ENCODE results near the gene OR4K1.

DNA sequence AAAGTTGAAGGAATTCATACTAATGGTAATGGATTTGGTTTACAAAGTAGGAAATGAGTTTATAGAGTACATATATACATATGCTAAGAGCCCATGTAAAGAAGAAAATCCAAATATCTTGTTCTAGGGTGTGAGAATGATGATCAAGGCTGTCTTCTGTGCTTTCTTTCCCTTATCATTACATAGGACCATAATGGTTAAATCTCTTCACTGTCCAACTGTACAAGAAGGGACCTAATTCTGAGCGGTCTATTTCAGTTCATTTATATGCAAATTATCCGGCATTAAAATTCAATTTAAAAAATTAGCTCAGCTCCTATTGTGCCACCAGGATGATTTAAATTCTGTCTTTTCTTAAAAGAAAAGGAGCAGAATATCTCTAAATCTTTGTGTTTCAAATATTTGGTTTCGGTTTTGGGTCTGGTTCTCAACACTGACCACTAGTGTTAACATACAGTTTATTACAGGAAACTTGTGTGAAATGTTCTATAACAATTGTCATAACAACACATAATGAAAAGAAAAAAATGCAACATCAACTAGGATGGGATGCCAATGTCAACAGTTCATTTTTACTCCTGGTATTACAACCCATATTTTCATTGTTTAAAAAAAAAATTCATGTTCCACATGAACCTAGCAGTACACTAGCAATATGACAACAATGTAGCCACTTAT lies 16.8 kb downstream of the OR4K1 start:
- no peak for TF ChIP-seq POLR2A (IDR thresholded peaks at IDR 0.05)
- TF ChIP-seq, protein P1, sequence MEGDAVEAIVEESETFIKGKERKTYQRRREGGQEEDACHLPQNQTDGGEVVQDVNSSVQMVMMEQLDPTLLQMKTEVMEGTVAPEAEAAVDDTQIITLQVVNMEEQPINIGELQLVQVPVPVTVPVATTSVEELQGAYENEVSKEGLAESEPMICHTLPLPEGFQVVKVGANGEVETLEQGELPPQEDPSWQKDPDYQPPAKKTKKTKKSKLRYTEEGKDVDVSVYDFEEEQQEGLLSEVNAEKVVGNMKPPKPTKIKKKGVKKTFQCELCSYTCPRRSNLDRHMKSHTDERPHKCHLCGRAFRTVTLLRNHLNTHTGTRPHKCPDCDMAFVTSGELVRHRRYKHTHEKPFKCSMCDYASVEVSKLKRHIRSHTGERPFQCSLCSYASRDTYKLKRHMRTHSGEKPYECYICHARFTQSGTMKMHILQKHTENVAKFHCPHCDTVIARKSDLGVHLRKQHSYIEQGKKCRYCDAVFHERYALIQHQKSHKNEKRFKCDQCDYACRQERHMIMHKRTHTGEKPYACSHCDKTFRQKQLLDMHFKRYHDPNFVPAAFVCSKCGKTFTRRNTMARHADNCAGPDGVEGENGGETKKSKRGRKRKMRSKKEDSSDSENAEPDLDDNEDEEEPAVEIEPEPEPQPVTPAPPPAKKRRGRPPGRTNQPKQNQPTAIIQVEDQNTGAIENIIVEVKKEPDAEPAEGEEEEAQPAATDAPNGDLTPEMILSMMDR (IDR thresholded peaks at IDR 0.05), result no peak
